Naive B cell (primary cell): Measurements from ENCODE around the gene SCN4B. TPM values are rescaled to one million over a fixed set of nuclear protein-coding genes. Genes with fewer than 3 reads are reported as not detected.

Experiments
- ATAC-seq, 2 donors: fragments of 150-1000 bp; cut with Tn5 transposase; 2 replicates each; pipeline ENCODE4 v1.10.0; 2021; ENCODE audit warnings: low read depth in 2 of 2, mild to moderate bottlenecking in 2 of 2, moderate library complexity in 2 of 2
- DNase-seq: peaks from one replicate; pipeline ENCODE4 v3.0.0; 2022
- H3K27ac Mint-ChIP-seq, 6 donors: one replicate each; pipeline ENCODE4 v1.8.0; 2020 to 2022; ENCODE audit warnings: mild to moderate bottlenecking in 6 of 6, mixed read lengths in 6 of 6, moderate library complexity in 5 of 6, inconsistent platforms in 2 of 6
- H3K27me3 Mint-ChIP-seq, 3 donors: one replicate each; pipeline ENCODE4 v1.8.0; 2021 to 2022; ENCODE audit warnings: mixed read lengths in 3 of 3, mild to moderate bottlenecking in 1 of 3
- H3K36me3 Mint-ChIP-seq, 2 donors: one replicate each; pipeline ENCODE4 v1.8.0; 2020 to 2022; ENCODE audit warnings: mixed read lengths in 2 of 2, inconsistent platforms in 1 of 2, mild to moderate bottlenecking in 1 of 2
- H3K4me1 Mint-ChIP-seq, 3 donors: one replicate each; pipeline ENCODE4 v1.8.0; 2020 to 2022; ENCODE audit warnings: mixed read lengths in 3 of 3, inconsistent platforms in 1 of 3, mild to moderate bottlenecking in 1 of 3, moderate library complexity in 1 of 3
- H3K4me3 Mint-ChIP-seq, 8 donors: one replicate each; pipeline ENCODE4 v1.8.0; 2020 to 2022; ENCODE audit warnings: mild to moderate bottlenecking in 8 of 8, mixed read lengths in 8 of 8, moderate library complexity in 8 of 8, inconsistent platforms in 2 of 8
- H3K9me3 Mint-ChIP-seq, 7 donors: one replicate each; pipeline ENCODE4 v1.8.0; 2020 to 2022; ENCODE audit warnings: mixed read lengths in 7 of 7, mild to moderate bottlenecking in 5 of 7, inconsistent platforms in 2 of 7, moderate library complexity in 1 of 7
- polyA plus RNA-seq, 6 donors: library from polyadenylated mRNA; unstranded; fragments of 300-500 nt; fragmentation: Illumina TruSeq; gene quantifications; one replicate each; pipeline ENCODE4 v1.2.3, GENCODE V29; 2021; ENCODE audit warnings: low read depth in 6 of 6

The SCN4B gene
- polyA plus RNA-seq, 6 donors from 2014 or later, result not detected

- Mint-ChIP-seq H3K27ac (no peak overlapping the region), H3K4me1 (peaks cover 7 to 17% (median 10%) of the 10 kb centered on the region in 3 donors), H3K9me3 (no peaks in the 10 kb centered on the region), H3K36me3 (no peaks in the 10 kb centered on the region), H3K27me3 (peaks cover 78 to 90% (median 85%) of the 10 kb centered on the region in 3 donors), H3K4me3 (no peak overlapping the region)
- ATAC-seq, result no peak
- no peak for DNase-seq
These were observed 2.0 kb upstream of the SCN4B start for GRCh38 chr11:118154641-118155040.

GRCh38 chr11:118153976-118154375, 1.4 kb upstream of the SCN4B start:
- Mint-ChIP-seq H3K9me3 (no peaks in the 10 kb centered on the region), H3K4me3 (peak overlapping the region in 6 of 8 donors; percentile 22 to 71 (median 57)), H3K36me3 (no peaks in the 10 kb centered on the region), H3K4me1 (peaks cover 7 to 17% (median 10%) of the 10 kb centered on the region in 3 donors), H3K27me3 (peaks cover 72 to 87% (median 85%) of the 10 kb centered on the region in 3 donors), H3K27ac (no peak overlapping the region)
- ATAC-seq, result no peak
- DNase-seq, result no peak

DNA sequence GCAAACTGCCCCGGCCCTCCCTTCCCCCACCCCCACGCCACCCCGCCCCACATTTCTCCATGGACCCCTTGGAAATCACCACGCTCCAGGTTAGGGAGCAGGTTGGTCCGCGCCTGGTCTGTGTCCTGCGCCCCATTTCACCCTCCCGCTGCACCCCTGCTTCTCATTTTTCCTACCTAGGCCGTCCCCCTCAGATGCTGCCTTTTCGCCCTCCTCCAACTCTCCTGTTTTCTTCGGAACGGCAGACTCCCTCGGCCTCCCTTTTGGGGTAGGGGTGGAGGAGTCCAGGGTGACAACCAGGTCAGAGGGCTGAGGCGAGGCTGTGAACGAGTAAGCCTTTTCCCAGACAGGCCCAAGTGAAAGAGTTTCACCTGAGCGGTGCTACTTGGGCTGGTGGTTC, 893 bp upstream of the SCN4B start:
- no peak for ATAC-seq
- H3K4me3 Mint-ChIP-seq, result peak overlapping the region in 5 of 8 donors; percentile 8 to 77 (median 53)
- DNase-seq, result no peak
- no peak overlapping the region for H3K27ac Mint-ChIP-seq
- peaks cover 71 to 87% (median 85%) of the 10 kb centered on the region in 3 donors for H3K27me3 Mint-ChIP-seq
- H3K4me1 Mint-ChIP-seq, result peaks cover 7 to 17% (median 10%) of the 10 kb centered on the region in 3 donors
- H3K9me3 Mint-ChIP-seq, result no peaks in the 10 kb centered on the region
- H3K36me3 Mint-ChIP-seq, result no peaks in the 10 kb centered on the region

DNA sequence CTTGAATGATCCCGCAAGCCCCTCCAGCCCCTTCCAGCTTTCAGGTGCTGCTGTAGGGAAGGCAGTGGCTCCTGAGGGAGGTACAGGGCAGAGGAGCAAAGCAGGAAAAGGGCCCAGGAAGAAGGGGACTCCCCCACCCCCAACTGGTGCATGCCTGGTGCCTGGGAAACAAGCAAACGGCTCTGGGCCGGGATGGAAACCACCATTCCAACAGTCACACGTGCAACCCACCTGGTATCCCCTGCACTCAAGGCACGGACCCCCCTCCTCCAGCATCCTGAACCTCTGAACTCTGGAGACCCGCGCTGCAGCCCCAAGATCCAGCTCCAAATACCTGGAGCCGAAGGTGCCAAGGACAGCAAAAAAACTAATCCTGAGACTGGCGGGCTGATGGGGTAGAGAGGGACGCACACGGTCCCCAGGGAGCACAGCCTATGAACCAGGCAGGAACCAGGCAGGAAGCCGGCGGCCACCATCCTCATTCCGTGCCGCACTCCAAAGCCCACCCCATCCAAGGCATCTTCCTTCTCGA, 537 bp downstream of the SCN4B start:
- H3K27me3 Mint-ChIP-seq, result peaks cover 66 to 87% (median 81%) of the 10 kb centered on the region in 3 donors
- no peaks in the 10 kb centered on the region for H3K36me3 Mint-ChIP-seq
- DNase-seq, result no peak
- no peak overlapping the region for H3K27ac Mint-ChIP-seq
- no peak for ATAC-seq
- no peaks in the 10 kb centered on the region for H3K9me3 Mint-ChIP-seq
- peaks cover 7 to 17% (median 10%) of the 10 kb centered on the region in 3 donors for H3K4me1 Mint-ChIP-seq
- peak overlapping the region in 1 of 8 donors; percentile 7 for H3K4me3 Mint-ChIP-seq

GRCh38 chr11:118151431-118151830, 1.2 kb downstream of the SCN4B start:
- DNase-seq, result no peak
- Mint-ChIP-seq H3K9me3 (no peaks in the 10 kb centered on the region), H3K4me3 (no peak overlapping the region), H3K27ac (no peak overlapping the region), H3K27me3 (peaks cover 63 to 84% (median 79%) of the 10 kb centered on the region in 3 donors), H3K36me3 (no peaks in the 10 kb centered on the region), H3K4me1 (peaks cover 8 to 12% (median 9%) of the 10 kb centered on the region in 3 donors)
- no peak for ATAC-seq

DNA sequence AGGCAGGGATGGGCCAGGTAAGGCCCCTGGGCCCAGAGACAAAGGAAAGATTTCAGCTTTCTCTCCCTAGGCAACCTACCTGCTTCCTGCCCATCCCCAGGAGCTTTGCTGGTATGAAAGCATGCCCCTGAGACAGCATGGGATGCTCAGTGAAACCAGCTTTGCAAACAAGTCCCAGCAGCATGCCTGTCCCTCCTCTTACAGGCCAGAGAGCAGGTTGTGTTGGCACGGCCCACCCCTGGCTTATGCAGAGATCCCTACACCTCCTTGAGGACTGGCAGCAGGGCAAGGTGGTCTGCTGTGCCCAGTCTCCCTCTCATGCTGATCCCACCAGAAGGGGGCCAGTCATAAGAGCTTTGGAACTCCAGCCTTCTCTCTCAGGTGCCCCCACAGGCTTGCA, 3.1 kb downstream of the SCN4B start:
- no peak for DNase-seq
- H3K36me3 Mint-ChIP-seq, result no peaks in the 10 kb centered on the region
- H3K27me3 Mint-ChIP-seq, result peaks cover 59 to 79% (median 74%) of the 10 kb centered on the region in 3 donors
- ATAC-seq, result no peak
- no peak overlapping the region for H3K27ac Mint-ChIP-seq
- H3K4me3 Mint-ChIP-seq, result no peak overlapping the region
- H3K9me3 Mint-ChIP-seq, result no peaks in the 10 kb centered on the region
- H3K4me1 Mint-ChIP-seq, result peaks cover 12 to 16% (median 12%) of the 10 kb centered on the region in 3 donors

DNA sequence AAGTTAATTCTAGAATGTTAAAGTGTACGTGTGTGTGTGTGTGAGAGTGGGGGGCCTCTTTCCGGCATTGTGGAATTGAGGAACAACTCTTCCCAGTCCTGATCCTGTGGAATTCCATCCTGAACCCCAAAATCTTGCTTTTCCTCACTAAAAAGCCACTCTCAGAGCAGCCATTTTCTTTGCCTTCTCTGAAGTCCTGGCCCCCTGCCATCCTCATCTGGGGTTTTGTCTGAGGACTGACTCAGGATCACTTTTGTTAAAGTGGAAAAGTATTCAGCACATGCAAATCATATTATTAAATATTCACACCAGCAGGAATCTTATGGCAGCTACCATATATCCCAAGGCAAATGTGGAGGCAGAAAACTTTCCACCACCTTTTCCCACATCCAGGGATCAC, 3.8 kb downstream of the SCN4B start:
- Mint-ChIP-seq H3K9me3 (no peaks in the 10 kb centered on the region), H3K27ac (peak overlapping the region in 1 of 6 donors; percentile 12), H3K27me3 (peaks cover 59 to 79% (median 74%) of the 10 kb centered on the region in 3 donors), H3K36me3 (no peaks in the 10 kb centered on the region), H3K4me1 (peaks cover 9 to 14% (median 9%) of the 10 kb centered on the region in 3 donors), H3K4me3 (no peak overlapping the region)
- ATAC-seq (no peak), DNase-seq (no peak)

- DNase-seq (no peak), ATAC-seq (no peak)
- Mint-ChIP-seq H3K4me1 (peaks cover 3 to 9% (median 5%) of the 10 kb centered on the region in 3 donors), H3K9me3 (no peaks in the 10 kb centered on the region), H3K27me3 (peaks cover 61 to 80% (median 74%) of the 10 kb centered on the region in 3 donors), H3K27ac (peak overlapping the region in 1 of 6 donors; percentile 40), H3K36me3 (no peaks in the 10 kb centered on the region), H3K4me3 (no peak overlapping the region)
These were observed 4.4 kb downstream of the SCN4B start for GRCh38 chr11:118148240-118148639.

- no peaks in the 10 kb centered on the region for H3K36me3 Mint-ChIP-seq
- H3K4me3 Mint-ChIP-seq, result peak overlapping the region in 1 of 8 donors; percentile 85
- H3K27me3 Mint-ChIP-seq, result peaks cover 66 to 87% (median 80%) of the 10 kb centered on the region in 3 donors
- peaks cover 0 to 1% (median 0%) of the 10 kb centered on the region in 7 donors for H3K9me3 Mint-ChIP-seq
- DNase-seq (no peak), ATAC-seq (no peak)
- peaks cover 0 to 13% (median 7%) of the 10 kb centered on the region in 3 donors for H3K4me1 Mint-ChIP-seq
- H3K27ac Mint-ChIP-seq, result no peak overlapping the region
These were observed 5.1 kb downstream of the SCN4B start for GRCh38 chr11:118147502-118147901.

GRCh38 chr11:118146554-118146953, 6.1 kb downstream of the SCN4B start:
- H3K27ac Mint-ChIP-seq, result peak overlapping the region in 1 of 6 donors; percentile 53
- H3K9me3 Mint-ChIP-seq, result peaks cover 0 to 1% (median 0%) of the 10 kb centered on the region in 7 donors
- H3K4me3 Mint-ChIP-seq, result peak overlapping the region; percentile 64 to 90 (median 82)
- peaks cover 70 to 89% (median 89%) of the 10 kb centered on the region in 3 donors for H3K27me3 Mint-ChIP-seq
- peaks cover 0 to 13% (median 7%) of the 10 kb centered on the region in 3 donors for H3K4me1 Mint-ChIP-seq
- DNase-seq, result no peak
- ATAC-seq, result no peak
- H3K36me3 Mint-ChIP-seq, result no peaks in the 10 kb centered on the region

DNA sequence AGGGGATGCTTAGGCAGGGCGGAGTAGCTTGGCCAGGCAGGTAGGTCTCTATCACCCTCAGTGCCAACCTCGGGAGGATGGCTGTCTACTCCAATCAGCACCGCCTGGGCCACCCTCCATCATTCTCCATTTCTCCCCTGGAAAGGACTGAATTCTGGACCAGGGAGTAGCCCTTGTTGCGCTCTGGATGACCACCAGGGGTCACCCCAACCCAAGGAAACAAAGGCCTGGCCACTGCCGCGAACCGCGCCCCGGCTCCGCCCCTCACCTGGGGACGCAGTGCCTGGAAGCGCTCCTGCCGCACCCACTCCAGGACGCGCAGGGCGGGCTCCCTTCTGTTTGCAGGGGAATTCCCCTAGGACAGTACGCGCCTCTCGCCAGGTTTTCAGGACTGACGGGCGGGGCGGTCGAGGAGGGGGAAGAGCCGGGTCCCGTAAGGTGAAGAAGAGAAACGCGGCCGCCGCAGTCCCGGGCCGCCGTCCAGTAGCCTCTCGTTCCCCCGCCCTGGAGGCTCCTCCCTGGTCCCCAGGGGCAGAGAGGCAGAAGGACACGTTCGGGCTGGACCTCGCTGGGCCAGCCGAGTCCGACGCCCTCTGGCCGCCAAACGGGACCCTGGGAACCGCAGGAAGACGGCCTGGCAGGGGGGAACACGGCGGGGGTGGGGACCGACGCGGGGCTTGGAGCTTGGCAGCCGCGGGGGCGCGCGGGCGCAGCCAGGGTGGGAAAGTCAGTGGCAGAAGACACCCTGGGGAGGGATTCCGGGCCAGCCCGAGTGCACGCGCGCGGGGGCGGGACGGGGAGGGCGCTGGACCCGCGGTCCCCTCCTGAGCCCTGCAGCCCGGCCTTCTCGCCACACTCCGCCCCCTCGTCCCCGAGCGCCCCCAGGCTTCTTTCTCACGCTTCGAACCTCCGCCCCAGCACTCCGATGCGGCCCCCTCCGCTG, 7.1 kb downstream of the SCN4B start:
- Mint-ChIP-seq H3K27me3 (peaks cover 62 to 88% (median 88%) of the 10 kb centered on the region in 3 donors), H3K4me3 (peak overlapping the region; percentile 60 to 90 (median 82)), H3K36me3 (no peaks in the 10 kb centered on the region), H3K27ac (peak overlapping the region in 2 of 6 donors; percentile 53 to 56), H3K9me3 (peaks cover 0 to 1% (median 0%) of the 10 kb centered on the region in 7 donors), H3K4me1 (peaks cover 0 to 13% (median 7%) of the 10 kb centered on the region in 3 donors)
- peak; percentile 92 for ATAC-seq
- DNase-seq, result peak; percentile 74

DNA sequence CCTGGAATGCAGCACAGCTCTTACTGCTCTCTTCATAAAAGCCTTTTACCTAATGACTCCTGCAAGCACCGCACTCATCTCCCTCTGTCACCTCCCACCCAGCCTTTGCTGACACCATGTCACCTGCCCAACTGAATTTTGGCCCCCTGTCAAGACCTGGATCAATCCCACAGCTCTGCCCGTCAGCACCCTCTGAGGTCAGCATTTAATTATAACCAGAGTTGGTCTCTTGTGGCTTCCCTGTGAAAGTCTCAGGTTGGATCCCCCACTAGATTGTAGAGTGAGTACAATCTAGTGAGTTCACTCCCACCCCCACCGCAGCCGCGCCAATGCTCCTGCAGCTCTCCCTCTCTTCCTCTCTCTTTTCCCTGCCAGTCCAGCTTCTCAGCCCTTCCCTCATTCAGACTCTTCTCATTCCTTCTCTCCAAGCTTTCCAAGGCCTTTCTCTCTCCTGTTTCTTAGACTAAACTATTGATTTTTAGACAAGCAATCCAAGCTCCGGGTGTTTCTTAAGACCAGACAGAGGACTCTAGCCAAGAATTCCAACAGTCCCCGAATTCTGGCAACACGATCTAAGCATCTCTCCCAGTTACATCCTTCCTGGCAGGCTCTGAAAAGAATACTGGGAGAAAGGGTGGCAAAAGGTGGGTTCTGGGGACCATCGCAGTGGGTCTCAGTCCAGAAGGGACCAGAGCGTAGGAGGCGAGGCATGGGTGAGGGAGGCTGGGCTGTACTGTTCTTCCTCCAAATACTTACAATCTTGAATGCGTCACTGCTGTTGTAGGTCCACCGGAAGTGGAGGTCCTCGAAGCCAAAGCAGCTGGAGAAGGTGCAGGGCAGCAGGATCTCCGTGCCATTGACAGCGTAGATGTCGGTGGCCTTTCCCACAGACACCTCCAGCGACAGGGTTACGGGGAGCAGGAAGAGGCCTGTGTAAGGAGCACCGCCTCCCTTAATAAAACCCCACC, 8.0 kb downstream of the SCN4B start:
- H3K36me3 Mint-ChIP-seq, result no peaks in the 10 kb centered on the region
- DNase-seq, result no peak
- no peak for ATAC-seq
- peaks cover 0 to 13% (median 7%) of the 10 kb centered on the region in 3 donors for H3K4me1 Mint-ChIP-seq
- H3K27me3 Mint-ChIP-seq, result peaks cover 52 to 86% (median 85%) of the 10 kb centered on the region in 3 donors
- peak overlapping the region in 2 of 6 donors; percentile 54 to 56 for H3K27ac Mint-ChIP-seq
- H3K9me3 Mint-ChIP-seq, result peaks cover 0 to 1% (median 0%) of the 10 kb centered on the region in 7 donors
- H3K4me3 Mint-ChIP-seq, result peak overlapping the region; percentile 60 to 89 (median 80)
